Heart right ventricle (tissue), 16 donors: ENCODE data around the gene MYO1D. TPM values are rescaled to one million over a fixed set of nuclear protein-coding genes. Genes with fewer than 3 reads are reported as not detected.

Experiments
- ATAC-seq, 8 donors: fragments of 200-7000 bp; cut with Tn5 transposase; one replicate each; pipeline ENCODE4 v1.9.1; 2020; ENCODE audit warnings: mild to moderate bottlenecking in 8 of 8, moderate library complexity in 8 of 8, moderate number of reproducible peaks in 1 of 8
- DNase-seq, 2 donors: peaks; one replicate each; pipeline ENCODE4 v3.0.0-alpha.2; 2020
- H3K27ac ChIP-seq, 10 donors: fragments of 200-600 bp; sonication (generic) in 2 of 10; one replicate each; pipeline versions ENCODE4 v1.5.0 to v1.8.0; 2020 to 2022; ENCODE audit warnings: mild to moderate bottlenecking in 3 of 10
- H3K27me3 ChIP-seq, 7 donors: fragments of 200-600 bp; one replicate each; pipeline ENCODE4 v1.8.0; 2021 to 2022; ENCODE audit warnings: mild to moderate bottlenecking in 2 of 7
- H3K36me3 ChIP-seq, 9 donors: fragments of 200-600 bp; sonication (generic) in 1 of 9; one replicate each; pipeline versions ENCODE4 v1.5.0 to v1.8.0; 2020 to 2022; ENCODE audit warnings: mild to moderate bottlenecking in 2 of 9
- H3K4me1 ChIP-seq, 9 donors: fragments of 200-600 bp; sonication (generic) in 1 of 9; one replicate each; pipeline versions ENCODE4 v1.5.0 to v1.8.0; 2020 to 2022; ENCODE audit warnings: mild to moderate bottlenecking in 4 of 9
- H3K4me3 ChIP-seq, 10 donors: fragments of 200-600 bp; sonication (generic) in 2 of 10; one replicate each; pipeline versions ENCODE4 v1.5.0 to v1.8.0; 2020 to 2022; ENCODE audit warnings: mild to moderate bottlenecking in 7 of 10, moderate library complexity in 2 of 10
- H3K9me3 ChIP-seq, 11 donors: fragments of 200-600 bp in 10 of 11; sonication (generic) in 2 of 11; one replicate each; pipeline versions ENCODE4 v1.5.0 to v1.8.0; 2013 to 2022; ENCODE audit warnings: mild to moderate bottlenecking in 2 of 11, control low read depth in 1 of 11, moderate library complexity in 1 of 11
- WGBS, 2 donors: extraction: QIAGEN DNeasy Blood & Tissue Kit; methylation state at CpG; one replicate each; pipeline ENCODE4 v1.1.7; 2013; ENCODE audit warnings: inconsistent platforms in 1 of 2; 5-methylcytosine and 5-hydroxymethylcytosine counted together
- intact Hi-C, 10 donors: fragments of 100-400 bp; cut with DNase I; formaldehyde crosslinking; loops; one replicate each; pipeline versions ENCODE4 v1.11.1 to v1.14.2; 2022
- polyA plus RNA-seq, 2 donors: library from polyadenylated mRNA; stranded (reverse); fragments of 200-250 nt; gene quantifications; one replicate each; pipeline ENCODE4 v1.2.3, GENCODE V29; 2013
- total RNA-seq, 10 donors: library from RNA; stranded (reverse); fragmentation: NEBNext Ultra II Directional in 3 of 10; extraction: Animal tissue kit (Norgen Biotek cat#: 25700) in 3 of 10; gene quantifications; one replicate each; pipeline versions ENCODE4 v1.2.1 to v1.2.4, GENCODE V29; 2021 to 2023
- TF ChIP-seq, protein P1 (sequence below), 9 donors: fragments of 200-600 bp; sonication (generic) in 2 of 9; IDR thresholded peaks; one replicate each; pipeline versions ENCODE4 v1.5.0 to v1.8.0; 2021 to 2022; ENCODE audit warnings: antibody characterized with exemption in 9 of 9, mild to moderate bottlenecking in 5 of 9, moderate library complexity in 1 of 9
- donor health status: Arrhythmogenic right ventricular cardiomyopathy.
- donor health status: ischemic (EF 13 %, LVEDD 7.1; RV severe dilation, severe dysfunction).
- donor health status: healthy with polysubstance abuse.
- donor health status: DM: no; HTN: yes; CAD: no.
- donor health status: DM: no; HTN: no; CAD: no.
- donor health status: ischemic (EF 25% LVEDD 6.9; RV normal size, moderate dysfunction).
- donor health status: ischemic (EF 25% LVEDD 5.7; RV mildly dilated, moderate dysfunction).
- donor health status: healthy.
- donor health status: DM: yes; HTN: yes; CAD: no.
- donor health status: Ischemic cardiomyopathy.
- donor health status: ischemic (EF 35%, LVEDD 5.7; RV mildly dilated, moderate dysfunction).
- donor health status: nonischemic (EF 11% LVEDD 7.7; RV severe dilation, severe dysfunction).
- donor health status: DM: yes; HTN: yes; CAD: no.
- donor health status: PGD.
- donor health status: ischemic (EF 29% LVEDD 5.4; RV normal size, mild dysfunction).
- donor health status: nonischemic (EF 23%, LVEDD 6.1; RV moderate dilation, normal function).

The MYO1D gene
- total and polyA plus RNA-seq, 12 donors = 1.9 to 16.4 (median 6.7) TPM

DNA sequence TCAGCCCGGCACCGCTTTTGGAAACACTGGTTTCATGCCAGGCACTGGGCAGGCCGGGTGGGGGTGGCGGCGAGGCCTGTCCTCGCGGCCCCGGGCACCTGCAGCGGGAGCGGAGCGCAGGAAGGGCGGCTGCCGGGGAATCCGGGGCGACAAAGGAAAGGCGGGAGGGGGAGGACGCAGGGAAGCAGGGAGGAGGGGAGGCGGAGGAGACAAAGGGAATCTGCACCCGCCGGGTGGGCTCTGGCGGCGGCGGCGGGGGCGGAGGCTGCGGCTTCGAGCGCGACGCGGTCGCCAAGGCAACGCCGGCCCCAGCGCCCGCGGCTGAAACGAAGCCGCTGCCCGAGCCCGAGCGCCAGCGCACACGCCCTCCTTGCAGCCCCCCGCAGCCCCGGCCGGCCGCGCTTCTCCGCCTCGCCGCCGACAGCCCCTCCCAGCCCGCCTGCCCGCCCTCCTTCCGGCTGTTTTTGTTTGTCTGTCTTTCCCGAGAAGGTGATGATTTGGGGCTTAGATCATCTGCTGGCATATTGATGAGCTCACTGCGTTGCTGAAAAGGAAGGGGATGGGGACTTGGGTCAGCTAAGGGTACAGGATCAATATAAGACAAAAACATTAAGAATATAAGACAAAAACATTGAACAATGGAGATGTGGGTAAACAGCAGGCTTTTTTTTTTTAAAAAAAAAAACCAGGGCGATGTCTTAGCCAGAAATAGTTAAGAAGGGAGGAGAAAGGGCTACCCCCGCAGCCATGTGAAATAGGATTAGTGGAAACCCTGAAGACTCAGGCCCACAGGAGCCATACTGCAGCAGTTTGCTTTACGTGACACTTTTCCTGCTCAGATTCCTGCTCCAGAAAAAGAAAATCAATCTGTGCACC lies 357.5 kb downstream of the MYO1D start:
- DNase-seq (peak; percentile 41 to 62), ATAC-seq (peak; percentile 59 to 82 (median 72))
- H3K4me1 ChIP-seq = peaks cover 8 to 47% (median 24%) of the 10 kb centered on the region in 9 donors
- H3K36me3 ChIP-seq = no peaks in the 10 kb centered on the region
- WGBS, 2 donors = 2 to 3% methylated on average over 34 to 61 of the region's 61 CpGs
- intact Hi-C loops = loop anchor here in 1 of 10 donors (2.0 kb wide), 1 partner anchor 27 kb away; no protein-coding TSS in a partner anchor
- peak overlapping the region in 9 of 10 donors; percentile 40 to 65 (median 55) for H3K4me3 ChIP-seq
- H3K9me3 ChIP-seq = no peaks in the 10 kb centered on the region
- H3K27ac ChIP-seq = peak overlapping the region in 6 of 10 donors; percentile 5 to 59 (median 35)
- TF ChIP-seq, protein P1, sequence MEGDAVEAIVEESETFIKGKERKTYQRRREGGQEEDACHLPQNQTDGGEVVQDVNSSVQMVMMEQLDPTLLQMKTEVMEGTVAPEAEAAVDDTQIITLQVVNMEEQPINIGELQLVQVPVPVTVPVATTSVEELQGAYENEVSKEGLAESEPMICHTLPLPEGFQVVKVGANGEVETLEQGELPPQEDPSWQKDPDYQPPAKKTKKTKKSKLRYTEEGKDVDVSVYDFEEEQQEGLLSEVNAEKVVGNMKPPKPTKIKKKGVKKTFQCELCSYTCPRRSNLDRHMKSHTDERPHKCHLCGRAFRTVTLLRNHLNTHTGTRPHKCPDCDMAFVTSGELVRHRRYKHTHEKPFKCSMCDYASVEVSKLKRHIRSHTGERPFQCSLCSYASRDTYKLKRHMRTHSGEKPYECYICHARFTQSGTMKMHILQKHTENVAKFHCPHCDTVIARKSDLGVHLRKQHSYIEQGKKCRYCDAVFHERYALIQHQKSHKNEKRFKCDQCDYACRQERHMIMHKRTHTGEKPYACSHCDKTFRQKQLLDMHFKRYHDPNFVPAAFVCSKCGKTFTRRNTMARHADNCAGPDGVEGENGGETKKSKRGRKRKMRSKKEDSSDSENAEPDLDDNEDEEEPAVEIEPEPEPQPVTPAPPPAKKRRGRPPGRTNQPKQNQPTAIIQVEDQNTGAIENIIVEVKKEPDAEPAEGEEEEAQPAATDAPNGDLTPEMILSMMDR (IDR thresholded peaks at IDR 0.05) = no peak
- peaks cover 0 to 31% (median 0%) of the 10 kb centered on the region in 7 donors for H3K27me3 ChIP-seq

DNA sequence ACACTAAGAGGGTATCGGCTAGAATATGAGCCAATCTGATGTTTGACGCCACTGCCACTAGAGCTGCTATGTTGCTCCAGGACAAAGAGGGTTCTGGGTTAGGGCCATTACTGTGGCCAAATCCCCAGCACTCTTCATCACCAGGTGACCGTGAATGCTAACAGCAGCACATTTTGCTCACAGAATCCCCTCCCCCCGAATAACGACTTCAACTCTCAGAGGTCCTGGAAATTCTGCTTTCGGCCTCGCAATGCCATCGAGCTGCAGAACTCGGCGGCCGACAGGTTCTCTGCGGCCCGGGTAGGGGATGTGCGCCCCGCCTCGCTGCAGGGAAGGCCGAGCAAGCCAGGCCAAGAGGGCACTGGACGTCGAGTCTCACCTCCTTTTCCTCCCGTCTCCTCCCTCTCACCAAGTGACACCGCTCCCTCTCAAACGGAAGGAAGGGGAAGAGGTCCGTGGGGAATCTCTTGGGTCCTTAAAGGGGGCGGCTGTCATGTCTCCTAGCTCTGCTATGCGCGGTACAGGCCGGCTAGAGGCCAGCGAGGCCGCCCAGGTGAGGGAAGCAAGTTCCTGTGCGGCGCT lies 358.2 kb downstream of the MYO1D start:
- ATAC-seq (peak in 2 of 8 donors; percentile 3 to 24), DNase-seq (no peak)
- H3K9me3 ChIP-seq = no peaks in the 10 kb centered on the region
- intact Hi-C loops = loop anchor here in 1 of 10 donors (2.0 kb wide), 1 partner anchor 26 kb away; no protein-coding TSS in a partner anchor
- H3K4me3 ChIP-seq = peak overlapping the region in 9 of 10 donors; percentile 40 to 65 (median 55)
- H3K27me3 ChIP-seq = peaks cover 0 to 31% (median 0%) of the 10 kb centered on the region in 7 donors
- peak overlapping the region in 5 of 10 donors; percentile 5 to 43 (median 20) for H3K27ac ChIP-seq
- H3K36me3 ChIP-seq = no peaks in the 10 kb centered on the region
- TF ChIP-seq, protein P1 (IDR thresholded peaks at IDR 0.05) = no peak
- peaks cover 8 to 47% (median 24%) of the 10 kb centered on the region in 9 donors for H3K4me1 ChIP-seq
- WGBS, 2 donors = 32 to 36% methylated on average over 31 of the region's 31 CpGs

DNA sequence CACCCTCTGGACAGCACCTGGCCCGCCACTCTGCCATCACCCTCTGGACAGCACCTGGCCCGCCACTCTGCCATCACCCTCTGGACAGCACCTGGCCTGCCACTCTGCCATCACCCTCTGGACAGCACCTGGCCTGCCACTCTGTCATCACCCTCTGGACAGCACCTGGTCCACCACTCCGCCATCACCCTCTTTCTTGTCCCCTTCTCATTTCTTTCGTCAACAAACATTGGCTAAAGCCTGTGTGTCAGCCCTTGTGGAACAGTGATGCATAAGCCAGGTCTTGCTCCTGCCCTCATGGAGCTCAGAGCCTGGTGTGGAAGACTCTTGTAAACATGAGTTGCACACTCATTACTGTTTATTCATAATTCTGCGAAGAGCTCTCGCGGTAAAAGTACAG lies 358.9 kb downstream of the MYO1D start:
- ATAC-seq (no peak), DNase-seq (no peak)
- Histone ChIP-seq H3K4me3 (no peak overlapping the region), H3K9me3 (no peaks in the 10 kb centered on the region), H3K4me1 (peaks cover 8 to 47% (median 24%) of the 10 kb centered on the region in 9 donors), H3K27ac (no peak overlapping the region), H3K27me3 (peaks cover 0 to 31% (median 0%) of the 10 kb centered on the region in 7 donors), H3K36me3 (peaks cover 0 to 3% (median 0%) of the 10 kb centered on the region in 9 donors)
- TF ChIP-seq, protein P1 (IDR thresholded peaks at IDR 0.05) = no peak
- intact Hi-C loops = loop anchor here in 1 of 10 donors (2.0 kb wide), 1 partner anchor 25 kb away; no protein-coding TSS in a partner anchor
- 93 to 94% methylated on average over 5 of the region's 7 CpGs for WGBS, 2 donors
